HepG2 (cell line): ENCODE measurements around the gene DIPK1A. TPM values are rescaled to one million over a fixed set of nuclear protein-coding genes. Genes with fewer than 3 reads are reported as not detected.

ENCODE experiments used
- ATAC-seq: fragments of 200-7000 bp; cut with Tn5 transposase; 3 replicates; pipeline ENCODE4 v1.9.1; 2020; ENCODE audit warnings: mild to moderate bottlenecking, moderate library complexity
- BruUV-seq: library from RNA; stranded (reverse); fragments of 400-500 nt; replicated peaks from 2 replicates; lab custom pipeline; 2021; lab: Mats Ljungman, UMichigan
- CTCF ChIA-PET: fragments of 300-600 bp; formaldehyde crosslinking; extraction: SDS; loops from one replicate; lab custom pipeline; 2021; ENCODE audit warnings: low total read pairs, inconsistent platforms, low intra/inter-chr PET ratio; lab: Yijun Ruan, JAX
- POLR2A ChIA-PET: fragments of 350-600 bp; sonication (Branson Sonifier 250); formaldehyde crosslinking; loops from one replicate; lab custom pipeline; 2020; ENCODE audit warnings: antibody characterized with exemption, inconsistent platforms; lab: Yijun Ruan, JAX
- DNase-seq: peaks from one replicate; pipeline ENCODE4 v3.0.0-alpha.2; 2015; ENCODE audit warnings: low spot score
- FAIRE-seq: peaks from 3 replicates; lab custom pipeline; 2011; peaks lifted over from hg19 to GRCh38; lab: Jason Lieb, UNC
- H2AFZ ChIP-seq: one replicate; pipeline ENCODE4 v1.6.1; 2011; ENCODE audit warnings: low read length, inconsistent platforms
- H3K27ac ChIP-seq: fragments of 300-600 bp; 3 replicates; pipeline ENCODE4 v1.8.0; 2011; ENCODE audit warnings: mixed run types, mild to moderate bottlenecking, mixed read lengths, low read length, inconsistent platforms; ENCODE audit not compliant: insufficient read depth; ENCODE audit errors: extremely low read length
- H3K27me3 ChIP-seq, 2 experiments: fragments of 200-600 bp in 1 of 2; 2 replicates in 1 of 2; 3 replicates in 1 of 2; pipeline versions ENCODE4 v1.6.0 to v1.8.0; 2011; ENCODE audit warnings: low read length in 2 of 2, mild to moderate bottlenecking in 2 of 2, moderate library complexity in 2 of 2, inconsistent platforms in 1 of 2; ENCODE audit not compliant: insufficient read depth in 2 of 2, control insufficient read depth in 1 of 2
- H3K36me3 ChIP-seq, 2 experiments: fragments of 200-600 bp in 1 of 2; replicated peaks in 1 of 2; 2 replicates in 1 of 2; 3 replicates in 1 of 2; pipeline versions ENCODE4 v1.5.1 to v1.8.0; 2011; ENCODE audit warnings: low read length in 2 of 2, inconsistent platforms in 1 of 2; ENCODE audit not compliant: insufficient read depth in 2 of 2, control insufficient read depth in 1 of 2
- H3K4me1 ChIP-seq: 2 replicates; pipeline ENCODE4 v1.5.1; 2012; ENCODE audit warnings: low read length, inconsistent platforms; ENCODE audit not compliant: insufficient read depth
- H3K4me2 ChIP-seq: 2 replicates; pipeline ENCODE4 v1.6.0; 2011; ENCODE audit warnings: low read depth, low read length, inconsistent platforms
- H3K4me3 ChIP-seq, 3 experiments: fragments of 200-600 bp in 1 of 3; sonication (generic), shearing (Covaris generic) in 1 of 3; replicated peaks in 1 of 3; 2 replicates each; pipeline ENCODE4 v1.5.1; 2011 to 2016; ENCODE audit warnings: low read length in 3 of 3, inconsistent platforms in 2 of 3, low read depth in 2 of 3, mild to moderate bottlenecking in 2 of 3, control low read depth in 1 of 3, mixed read lengths in 1 of 3; ENCODE audit not compliant: insufficient read depth in 1 of 3
- H3K79me2 ChIP-seq: one replicate; pipeline ENCODE4 v1.6.1; 2011; ENCODE audit warnings: low read length, inconsistent platforms; ENCODE audit not compliant: insufficient read depth
- H3K9ac ChIP-seq: 2 replicates; pipeline ENCODE4 v1.6.0; 2011; ENCODE audit warnings: mild to moderate bottlenecking, low read depth, low read length, inconsistent platforms; ENCODE audit not compliant: insufficient read depth
- H3K9me3 ChIP-seq: 2 replicates; pipeline ENCODE4 v1.5.1; 2012; ENCODE audit warnings: mild to moderate bottlenecking, low read length
- H4K20me1 ChIP-seq: 2 replicates; pipeline ENCODE4 v1.6.0; 2011; ENCODE audit warnings: inconsistent platforms, mild to moderate bottlenecking, low read length, moderate library complexity; ENCODE audit not compliant: insufficient read depth
- AKAP8 ChIP-seq: sonication (generic); formaldehyde crosslinking; IDR thresholded peaks from 2 replicates; pipeline ENCODE4 v1.5.1; 2020; ENCODE audit warnings: mild to moderate bottlenecking, missing genetic modification reagents
- DDIT3 ChIP-seq: sonication (generic); formaldehyde crosslinking; IDR thresholded peaks from 2 replicates; pipeline ENCODE4 v1.4.0; 2020; ENCODE audit warnings: mild to moderate bottlenecking, missing genetic modification reagents
- FOSL1 ChIP-seq: sonication (generic); formaldehyde crosslinking; IDR thresholded peaks from 2 replicates; pipeline ENCODE4 v1.9.0; 2021; ENCODE audit warnings: missing genetic modification reagents, borderline replicate concordance
- GABPB1 ChIP-seq: IDR thresholded peaks from 2 replicates; pipeline ENCODE4 v1.6.1; 2016; ENCODE audit warnings: mild to moderate bottlenecking, missing genetic modification reagents, moderate library complexity, missing compliant biosample characterization
- GMEB1 ChIP-seq: sonication (generic); formaldehyde crosslinking; IDR thresholded peaks from 2 replicates; pipeline ENCODE4 v1.5.1; 2020; ENCODE audit warnings: missing genetic modification reagents, mild to moderate bottlenecking, borderline replicate concordance
- HNRNPL ChIP-seq: fragments of 200-400 bp; formaldehyde crosslinking; IDR thresholded peaks from 2 replicates; pipeline ENCODE4 v1.6.1; 2017; ENCODE audit warnings: mild to moderate bottlenecking, low read depth, low read length
- MED8 ChIP-seq: sonication (generic); formaldehyde crosslinking; IDR thresholded peaks from 2 replicates; pipeline ENCODE4 v1.8.1; 2023; ENCODE audit warnings: mild to moderate bottlenecking, missing genetic modification reagents; ENCODE audit not compliant: insufficient replicate concordance
- MYNN ChIP-seq: sonication (generic); formaldehyde crosslinking; IDR thresholded peaks from 2 replicates; pipeline ENCODE4 v1.4.0; 2020; ENCODE audit warnings: mild to moderate bottlenecking, low read depth, missing genetic modification reagents
- NFE2L2 ChIP-seq: fragments of 150-350 bp; IDR thresholded peaks from 2 replicates; pipeline ENCODE4 v1.6.1; 2014; ENCODE audit warnings: low read length
- NR2F1 ChIP-seq, 2 experiments: fragments of 450-650 bp in 1 of 2; formaldehyde crosslinking in 1 of 2; IDR thresholded peaks; 2 replicates each; pipeline versions ENCODE4 v1.5.0 to v1.6.1; 2016 to 2020; ENCODE audit warnings: mild to moderate bottlenecking in 1 of 2, missing compliant biosample characterization in 1 of 2, missing genetic modification reagents in 1 of 2, moderate library complexity in 1 of 2
- PRDM10 ChIP-seq: sonication (generic); formaldehyde crosslinking; IDR thresholded peaks from 2 replicates; pipeline ENCODE4 v1.4.0; 2020; ENCODE audit warnings: low read depth, missing genetic modification reagents
- SAP130 ChIP-seq: IDR thresholded peaks from 2 replicates; pipeline ENCODE4 v1.6.1; 2016; ENCODE audit warnings: low read depth
- TBX2 ChIP-seq: sonication (generic); formaldehyde crosslinking; IDR thresholded peaks from 2 replicates; pipeline ENCODE4 v1.5.0; 2020; ENCODE audit warnings: missing genetic modification reagents, mild to moderate bottlenecking, borderline replicate concordance
- ZBTB34 ChIP-seq: sonication (generic); formaldehyde crosslinking; IDR thresholded peaks from 2 replicates; pipeline ENCODE4 v1.8.0; 2022; ENCODE audit warnings: mild to moderate bottlenecking, missing genetic modification reagents
- ZNF337 ChIP-seq: sonication (generic); formaldehyde crosslinking; IDR thresholded peaks from 2 replicates; pipeline ENCODE4 v1.5.1; 2020; ENCODE audit warnings: missing genetic modification reagents, low read depth, mild to moderate bottlenecking, borderline replicate concordance
- ZNF530 ChIP-seq: sonication (generic); formaldehyde crosslinking; IDR thresholded peaks from 2 replicates; pipeline ENCODE4 v1.5.0; 2020; ENCODE audit warnings: low read depth, mild to moderate bottlenecking, missing genetic modification reagents
- ZNF83 ChIP-seq: sonication (generic); formaldehyde crosslinking; IDR thresholded peaks from 2 replicates; pipeline ENCODE4 v1.4.0; 2020; ENCODE audit warnings: missing genetic modification reagents, mild to moderate bottlenecking, borderline replicate concordance
- ZSCAN12 ChIP-seq: sonication (generic); formaldehyde crosslinking; IDR thresholded peaks from 2 replicates; pipeline ENCODE4 v1.9.0; 2021; ENCODE audit warnings: mild to moderate bottlenecking, missing genetic modification reagents
- WGBS: methylation state at CpG from one replicate; pipeline ENCODE4 v1.1.6; 2017; ENCODE audit warnings: low lambda C conversion rate; 5-methylcytosine and 5-hydroxymethylcytosine counted together
- in situ Hi-C: cut with HindIII; loops from 2 replicates; pipeline ENCODE4 v1.10.0; 2017; ENCODE audit warnings: low pct_unique_long_range_greater_than_20kb; ENCODE audit not compliant: extremely low pct_ligation_motif_present
- intact Hi-C: fragments of 100-400 bp; cut with micrococcal nuclease; formaldehyde crosslinking; loops from one replicate; pipeline ENCODE4 v1.10.0; 2022; ENCODE audit not compliant: unreplicated experiment
- polyA plus RNA-seq, 8 experiments: library from polyadenylated mRNA; depleted of rRNA in 3 of 8; stranded (reverse) in 7 of 8; unstranded in 1 of 8; fragments of >200 nt; fragmentation: Illumina TruSeq in 4 of 8; extraction: Trizol in 4 of 8; gene quantifications; 2 replicates each; pipeline versions ENCODE4 v1.2.1 to v1.2.3, GENCODE V29; 2011 to 2016; ENCODE audit warnings: low read depth in 4 of 8, missing spikeins in 1 of 8, mixed read lengths in 1 of 8; ENCODE audit not compliant: insufficient read depth in 1 of 8
- total RNA-seq, 5 experiments: library from RNA; depleted of rRNA; stranded (reverse); fragments of >200 nt; fragmentation: Illumina TruSeq; extraction: Trizol; gene quantifications; 2 replicates each; pipeline ENCODE4 v1.2.3, GENCODE V29; 2016; ENCODE audit warnings: low read depth in 1 of 5

The DIPK1A gene
- total and polyA plus RNA-seq, 2 of the 13 experiments (the other 11 are each of a cell fraction or from before 2014, with no cell fraction given): 8.4 TPM

GRCh38 chr1:92953491-92953890 lies 7.8 kb downstream of the DIPK1A start (continued):
- no peak for TF ChIP-seq GMEB1 (CRISPR knock-in tag)
- TF ChIP-seq NFE2L2: no peak
- TF ChIP-seq ZNF530: no peak
- no peak for TF ChIP-seq GABPB1 (CRISPR knock-in tag)
- TF ChIP-seq MYNN (CRISPR knock-in tag): no peak

DNA sequence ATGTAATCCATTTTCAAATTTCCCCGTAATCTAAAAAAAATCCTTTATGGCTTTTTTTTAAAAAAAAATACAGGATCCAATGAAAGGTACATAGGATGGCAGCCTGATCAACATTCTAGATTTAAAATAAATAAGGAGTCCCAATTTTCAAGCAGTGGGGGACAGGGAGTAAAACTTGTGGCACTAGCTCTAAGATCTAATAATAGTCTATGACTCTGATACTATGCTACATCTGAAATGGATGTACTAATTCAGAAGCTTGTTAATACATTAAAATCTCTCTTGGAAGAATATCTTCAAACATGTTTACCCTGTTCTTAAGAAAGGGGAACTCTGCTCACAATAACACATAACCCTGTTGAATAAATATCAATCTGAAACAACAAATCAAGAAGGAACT lies 8.5 kb downstream of the DIPK1A start:
- POLR2A ChIA-PET: no interaction called here
- DNase-seq (no peak), ATAC-seq (no peak), FAIRE-seq (no peak)
- Histone ChIP-seq H3K36me3 (no peaks in the 10 kb centered on the region), H3K27me3 (no peaks in the 10 kb centered on the region), H4K20me1 (no peaks in the 10 kb centered on the region), H3K27ac (no peak overlapping the region), H3K9me3 (no peaks in the 10 kb centered on the region), H3K79me2 (peaks cover 60% of the 10 kb centered on the region), H2AFZ (no peak overlapping the region), H3K9ac (no peak overlapping the region), H3K4me3 (no peak overlapping the region), H3K4me2 (no peak overlapping the region), H3K4me1 (peaks cover 66% of the 10 kb centered on the region)
- CTCF ChIA-PET: no interaction called here
- BruUV-seq: no TSS peak
- in situ Hi-C loops: no loop called here
- 100% methylated on average over 1 of the region's 1 CpG for WGBS
- intact Hi-C loops: no loop called here
- TF ChIP-seq AKAP8 (CRISPR knock-in tag) (no peak), TBX2 (CRISPR knock-in tag) (no peak), HNRNPL (no peak), ZNF337 (CRISPR knock-in tag) (no peak), ZNF83 (CRISPR knock-in tag) (no peak), ZBTB34 (CRISPR knock-in tag) (no peak), NR2F1 (CRISPR knock-in tag; IDR thresholded peaks at IDR 0.05) (no peak), ZSCAN12 (CRISPR knock-in tag) (no peak), SAP130 (no peak), DDIT3 (no peak), PRDM10 (CRISPR knock-in tag) (no peak), FOSL1 (CRISPR knock-in tag) (no peak), MED8 (CRISPR knock-in tag) (no peak)
